K562 (cell line): ENCODE measurements around the gene STK32C. TPM values are rescaled to one million over a fixed set of nuclear protein-coding genes. Genes with fewer than 3 reads are reported as not detected.

Experiments
- ARID1B ChIP-seq: fragments of 450-650 bp; IDR thresholded peaks from 2 replicates; pipeline ENCODE4 v1.6.1; 2016; ENCODE audit warnings: antibody characterized with exemption, mild to moderate bottlenecking, inconsistent platforms
- CBFB ChIP-seq: sonication (generic); formaldehyde crosslinking; IDR thresholded peaks from 2 replicates; pipeline ENCODE4 v1.4.0; 2020; ENCODE audit warnings: mild to moderate bottlenecking, missing genetic modification reagents
- CREM ChIP-seq: IDR thresholded peaks from 2 replicates; pipeline ENCODE4 v1.6.1; 2014; ENCODE audit warnings: antibody characterized with exemption, low read depth
- CSDE1 ChIP-seq, 2 experiments: fragments of 450-650 bp; IDR thresholded peaks; 2 replicates each; pipeline ENCODE4 v1.6.1; 2016; ENCODE audit warnings: mild to moderate bottlenecking in 1 of 2
- CTCF ChIP-seq, 3 experiments: IDR thresholded peaks in 2 of 3; conservative IDR thresholded peaks in 1 of 3; 2 replicates each; pipeline ENCODE4 v1.5.1; 2011 to 2012; ENCODE audit warnings: low read length in 3 of 3, mild to moderate bottlenecking in 3 of 3, control low read depth in 2 of 3, improper control_type of control experiment in 1 of 3, inconsistent platforms in 1 of 3, low read depth in 1 of 3, mixed read lengths in 1 of 3, moderate library complexity in 1 of 3; ENCODE audit not compliant: insufficient read depth in 2 of 3
- EP300 ChIP-seq: IDR thresholded peaks from 2 replicates; pipeline ENCODE4 v1.6.1; 2012; ENCODE audit warnings: low read length, improper control_type of control experiment
- FOXA3 ChIP-seq, 2 experiments: fragments of 450-650 bp in 1 of 2; sonication (generic) in 1 of 2; formaldehyde crosslinking; IDR thresholded peaks in 1 of 2; conservative IDR thresholded peaks in 1 of 2; 2 replicates each; pipeline versions ENCODE4 v1.4.0 to v1.8.0; 2020 to 2022; ENCODE audit warnings: mild to moderate bottlenecking in 2 of 2, missing genetic modification reagents in 1 of 2
- L3MBTL2 ChIP-seq: fragments of 450-650 bp; IDR thresholded peaks from 2 replicates; pipeline ENCODE4 v1.6.1; 2016; ENCODE audit warnings: mild to moderate bottlenecking, moderate library complexity
- MTA3 ChIP-seq: fragments of 450-650 bp; formaldehyde crosslinking; IDR thresholded peaks from 2 replicates; pipeline ENCODE4 v1.6.1; 2017; ENCODE audit warnings: mild to moderate bottlenecking, borderline replicate concordance
- NFE2 ChIP-seq: IDR thresholded peaks from 2 replicates; pipeline ENCODE4 v1.6.1; 2014; ENCODE audit warnings: antibody characterized with exemption, low read depth
- SP1 ChIP-seq: sonication (generic); formaldehyde crosslinking; IDR thresholded peaks from 2 replicates; pipeline ENCODE4 v1.8.1; 2022; ENCODE audit warnings: mild to moderate bottlenecking, missing genetic modification reagents
- VEZF1 ChIP-seq: fragments of 200-800 bp; sonication (Bioruptor generic); IDR thresholded peaks from 2 replicates; pipeline ENCODE4 v1.6.1; 2017; ENCODE audit warnings: missing genetic modification characterization, missing compliant biosample characterization
- ZBTB7A ChIP-seq: IDR thresholded peaks from 2 replicates; pipeline ENCODE4 v1.6.1; 2011; ENCODE audit warnings: low read depth, mild to moderate bottlenecking, low read length, moderate library complexity, borderline replicate concordance; ENCODE audit not compliant: control insufficient read depth
- ZFX ChIP-seq: sonication (generic); formaldehyde crosslinking; IDR thresholded peaks from 2 replicates; pipeline ENCODE4 v1.8.0; 2022; ENCODE audit warnings: mild to moderate bottlenecking, missing genetic modification reagents, moderate library complexity
- ZNF436 ChIP-seq: fragments of 250-450, 450-650 bp; sonication (Bioruptor Pico); formaldehyde crosslinking; IDR thresholded peaks from 2 replicates; pipeline ENCODE4 v1.7.0; 2020; ENCODE audit warnings: mild to moderate bottlenecking
- polyA plus RNA-seq, 8 experiments: library from polyadenylated mRNA; depleted of rRNA in 4 of 8; stranded (reverse) in 5 of 8; unstranded in 3 of 8; fragments of >200 nt; fragmentation: Nextera tagmentation in 2 of 8; fragmentation: Illumina TruSeq in 1 of 8; extraction: Ambion mirVana in 2 of 8; extraction: Trizol in 1 of 8; gene quantifications; 2 replicates each; pipeline versions ENCODE4 v1.2.1 to v1.2.3, GENCODE V29; 2011 to 2014; ENCODE audit warnings: inconsistent platforms in 1 of 8, missing spikeins in 1 of 8
- total RNA-seq, 7 experiments: library from RNA; depleted of rRNA in 6 of 7; stranded (reverse); fragments of >200 nt in 6 of 7; fragmentation: Illumina TruSeq in 2 of 7; extraction: Trizol in 2 of 7; gene quantifications; 2 replicates each; pipeline versions ENCODE4 v1.2.1 to v1.2.3, GENCODE V29; 2011 to 2021; ENCODE audit warnings: low replicate concordance in 1 of 7
- TF ChIP-seq, protein P1 (sequence below), 2 experiments: fragments of 250-450 bp in 1 of 2; fragments of 450-650 bp in 1 of 2; sonication (Bioruptor Pico) in 1 of 2; IDR thresholded peaks; 2 replicates each; pipeline versions ENCODE4 v1.6.1 to v1.8.0; 2016 to 2021; ENCODE audit warnings: mild to moderate bottlenecking in 2 of 2, moderate library complexity in 2 of 2, missing compliant biosample characterization in 1 of 2, missing genetic modification characterization in 1 of 2
- TF ChIP-seq, protein P2 (sequence below): sonication (generic); formaldehyde crosslinking; IDR thresholded peaks from 2 replicates; pipeline ENCODE4 v1.8.0; 2022; ENCODE audit warnings: missing genetic modification reagents, mild to moderate bottlenecking, moderate library complexity, borderline replicate concordance

Gene STK32C
- total and polyA plus RNA-seq, 9 of the 15 experiments (the other 6 are each of a cell fraction or from before 2014, with no cell fraction given), result 1.5 to 20.9 (median 6.5) TPM

DNA sequence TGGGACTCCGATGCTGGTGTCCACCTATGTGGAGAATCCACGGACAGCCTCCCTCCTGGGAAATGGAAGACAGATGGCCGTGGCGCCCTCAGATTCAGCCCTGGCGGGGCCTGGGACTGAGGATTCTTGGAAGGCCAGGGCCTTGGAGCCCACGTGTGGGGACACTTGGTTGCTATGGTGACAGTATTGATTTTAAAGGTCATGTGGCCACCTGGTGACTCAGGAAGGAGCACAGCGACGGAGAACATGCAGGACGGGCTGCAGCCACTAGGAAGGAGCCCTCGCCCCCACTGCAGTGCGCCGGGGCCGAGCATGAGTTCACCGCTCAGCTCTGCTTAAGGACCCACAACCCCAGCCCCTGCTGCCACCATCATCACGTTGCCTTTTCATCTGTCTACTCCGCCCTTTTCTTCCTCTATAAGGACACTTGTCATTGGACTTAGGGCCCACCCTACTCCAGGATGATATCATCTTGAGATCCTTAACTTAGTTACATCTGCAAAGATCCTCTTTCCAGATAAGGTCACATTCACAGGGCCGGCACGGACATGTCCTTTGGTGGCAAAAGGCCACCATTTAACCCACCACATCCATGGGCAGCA lies 3.7 kb upstream of the STK32C start (continued):
- TF ChIP-seq ARID1B, result peak; percentile 28; the same call in 1 of the 2 replicates
- no peak for TF ChIP-seq CBFB
- TF ChIP-seq CREM, result peak; percentile 46; the same call in 1 of the 2 replicates
- TF ChIP-seq, protein P1, sequence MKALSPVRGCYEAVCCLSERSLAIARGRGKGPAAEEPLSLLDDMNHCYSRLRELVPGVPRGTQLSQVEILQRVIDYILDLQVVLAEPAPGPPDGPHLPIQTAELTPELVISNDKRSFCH (CRISPR knock-in tag; IDR thresholded peaks at IDR 0.05), result no peak
- TF ChIP-seq, protein P1 (tag; IDR thresholded peaks at IDR 0.05), result peak; percentile 88
- TF ChIP-seq VEZF1 (CRISPR knock-in tag), result peak; percentile 29; the same call in 1 of the 2 replicates
- no peak for TF ChIP-seq ZNF436
- peak; percentile 18 to 30 (median 20); a peak in 1 of 6 replicates for TF ChIP-seq CTCF (IDR thresholded peaks at IDR 0.05 in 2 of 3, conservative IDR thresholded peaks at IDR 0.05 in 1 of 3; ENCODE audit: insufficient read depth in 2 of 3, low read depth in 1 of 3, low read length in 3 of 3)
- 0 out of 2 replicates have a peak, but pooled peaks have one; percentile 15 for TF ChIP-seq NFE2
- 0 out of 2 replicates have a peak, but pooled peaks have one; percentile 44 for TF ChIP-seq SP1 (CRISPR knock-in tag)
- peak; percentile 53; the same call in 1 of the 2 replicates for TF ChIP-seq ZFX (CRISPR knock-in tag)
- peak; percentile 90 to 98 for TF ChIP-seq FOXA3 (CRISPR knock-in tag; conservative IDR thresholded peaks at IDR 0.05 in 1 of 2, IDR thresholded peaks at IDR 0.05 in 1 of 2)
- peak in 1 of 2 experiments; percentile 86; a peak in 2 of 4 replicates for TF ChIP-seq CSDE1 (IDR thresholded peaks at IDR 0.05)
- no peak for TF ChIP-seq MTA3
- peak; percentile 18; the same call in 1 of the 2 replicates for TF ChIP-seq EP300
- TF ChIP-seq L3MBTL2, result peak; percentile 70; the same call in 1 of the 2 replicates
- no peak for TF ChIP-seq ZBTB7A
- TF ChIP-seq, protein P2, sequence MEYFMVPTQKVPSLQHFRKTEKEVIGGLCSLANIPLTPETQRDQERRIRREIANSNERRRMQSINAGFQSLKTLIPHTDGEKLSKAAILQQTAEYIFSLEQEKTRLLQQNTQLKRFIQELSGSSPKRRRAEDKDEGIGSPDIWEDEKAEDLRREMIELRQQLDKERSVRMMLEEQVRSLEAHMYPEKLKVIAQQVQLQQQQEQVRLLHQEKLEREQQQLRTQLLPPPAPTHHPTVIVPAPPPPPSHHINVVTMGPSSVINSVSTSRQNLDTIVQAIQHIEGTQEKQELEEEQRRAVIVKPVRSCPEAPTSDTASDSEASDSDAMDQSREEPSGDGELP, result peak; percentile 76; the same call in 1 of the 2 replicates
